Ishikawa (cell line): ENCODE measurements around the gene MIOS.

Experiments used
- CEBPB ChIP-seq: IDR thresholded peaks from 2 replicates; pipeline ENCODE4 v1.6.1; 2012
- CREB1 ChIP-seq: IDR thresholded peaks from 2 replicates; pipeline ENCODE4 v1.6.1; 2012; ENCODE audit warnings: low read depth
- EGR1 ChIP-seq: IDR thresholded peaks from 2 replicates; pipeline ENCODE4 v1.6.1; 2012
- EP300 ChIP-seq: IDR thresholded peaks from 2 replicates; pipeline ENCODE4 v1.6.1; 2012; ENCODE audit warnings: borderline replicate concordance
- FOXM1 ChIP-seq: IDR thresholded peaks from 2 replicates; pipeline ENCODE4 v1.6.1; 2012; ENCODE audit warnings: low read depth, borderline replicate concordance
- MAX ChIP-seq: IDR thresholded peaks from 2 replicates; pipeline ENCODE4 v1.6.1; 2012
- NFIC ChIP-seq: IDR thresholded peaks from 2 replicates; pipeline ENCODE4 v1.6.1; 2012
- RAD21 ChIP-seq: IDR thresholded peaks from 2 replicates; pipeline ENCODE4 v1.6.1; 2012; ENCODE audit warnings: low read depth
- REST ChIP-seq: IDR thresholded peaks from 2 replicates; pipeline ENCODE4 v1.6.1; 2012; ENCODE audit warnings: low read depth, mild to moderate bottlenecking
- TAF1 ChIP-seq: IDR thresholded peaks from 2 replicates; pipeline ENCODE4 v1.6.1; 2012; ENCODE audit warnings: low read depth, mild to moderate bottlenecking
- TCF12 ChIP-seq: IDR thresholded peaks from 2 replicates; pipeline ENCODE4 v1.6.1; 2012; ENCODE audit warnings: low read depth
- TEAD4 ChIP-seq: IDR thresholded peaks from 2 replicates; pipeline ENCODE4 v1.6.1; 2012
- USF1 ChIP-seq: IDR thresholded peaks from 2 replicates; pipeline ENCODE4 v1.6.1; 2012
- YY1 ChIP-seq: IDR thresholded peaks from 2 replicates; pipeline ENCODE4 v1.6.1; 2012; ENCODE audit warnings: low read depth
- ZBTB7A ChIP-seq: IDR thresholded peaks from 2 replicates; pipeline ENCODE4 v1.6.1; 2012; ENCODE audit warnings: low read depth

Gene MIOS

GRCh38 chr7:7535691-7536090 lies 31.0 kb upstream of the MIOS start, which contains the start of gene COL28A1:
COL28A1 (minus strand) TSS chr7:7535873; CDS start chr7:7532875, 2,998 bp downstream.
- no peak for TF ChIP-seq EGR1
- no peak; the same call in 1 of the 2 replicates for TF ChIP-seq TEAD4
- peak; percentile 72 for TF ChIP-seq NFIC
- peak; percentile 24; the same call in 1 of the 2 replicates for TF ChIP-seq TCF12
- TF ChIP-seq EP300, result peak; percentile 48; the same call in 1 of the 2 replicates

GRCh38 chr7:7536396-7537019 lies 30.2 kb upstream of the MIOS start:
- TF ChIP-seq ZBTB7A (no peak), TEAD4 (no peak), EGR1 (no peak), REST (no peak), YY1 (no peak), NFIC (no peak), CREB1 (no peak), RAD21 (no peak), USF1 (no peak), CEBPB (no peak), MAX (no peak), EP300 (no peak), TCF12 (no peak)

GRCh38 chr7:7537711-7538110 lies 29.0 kb upstream of the MIOS start:
- TF ChIP-seq TCF12, result no peak
- TF ChIP-seq MAX, result no peak
- no peak for TF ChIP-seq RAD21
- TF ChIP-seq EP300, result no peak
- no peak for TF ChIP-seq ZBTB7A
- no peak for TF ChIP-seq USF1
- TF ChIP-seq FOXM1, result no peak
- no peak for TF ChIP-seq CREB1
- no peak for TF ChIP-seq TEAD4

- no peak for TF ChIP-seq USF1
- no peak for TF ChIP-seq TAF1
- no peak for TF ChIP-seq REST
- TF ChIP-seq CEBPB, result no peak
- no peak for TF ChIP-seq EP300
- TF ChIP-seq CREB1, result no peak
- no peak for TF ChIP-seq FOXM1
- no peak for TF ChIP-seq TCF12
- no peak for TF ChIP-seq MAX
- no peak for TF ChIP-seq RAD21
- no peak for TF ChIP-seq YY1
- no peak for TF ChIP-seq NFIC
- TF ChIP-seq TEAD4, result no peak
- TF ChIP-seq ZBTB7A, result no peak
- TF ChIP-seq EGR1, result no peak
Measured at GRCh38 chr7:7539152-7539551, 27.5 kb upstream of the MIOS start.

- TF ChIP-seq MAX, result no peak
- no peak for TF ChIP-seq EP300
- no peak for TF ChIP-seq CREB1
- TF ChIP-seq YY1, result no peak
- TF ChIP-seq FOXM1, result no peak
- no peak for TF ChIP-seq NFIC
- no peak for TF ChIP-seq EGR1
- TF ChIP-seq RAD21, result no peak
- TF ChIP-seq TEAD4, result no peak
- no peak for TF ChIP-seq CEBPB
- no peak for TF ChIP-seq TCF12
- TF ChIP-seq USF1, result no peak
- TF ChIP-seq REST, result no peak
- TF ChIP-seq ZBTB7A, result no peak
- no peak for TF ChIP-seq TAF1
Measured at GRCh38 chr7:7539711-7540110, 27.0 kb upstream of the MIOS start.
